Esophagus squamous epithelium (tissue), 4 donors: ENCODE results near the gene GPR21.

Experiments used
- POLR2A ChIP-seq, 4 donors: fragments of 450-650 bp; IDR thresholded peaks; one replicate each; pipeline ENCODE4 v1.6.1; 2017; ENCODE audit warnings: antibody characterized with exemption in 4 of 4, mild to moderate bottlenecking in 4 of 4, moderate library complexity in 3 of 4
- TF ChIP-seq, protein P1 (sequence below), 6 experiments: fragments of 450-650 bp in 4 of 6; fragments of 200-600 bp in 2 of 6; sonication (generic) in 2 of 6; IDR thresholded peaks; one replicate each; pipeline ENCODE4 v1.5.1; 2016 to 2019; ENCODE audit warnings: antibody characterized with exemption in 6 of 6, mild to moderate bottlenecking in 4 of 6, moderate library complexity in 4 of 6

DNA sequence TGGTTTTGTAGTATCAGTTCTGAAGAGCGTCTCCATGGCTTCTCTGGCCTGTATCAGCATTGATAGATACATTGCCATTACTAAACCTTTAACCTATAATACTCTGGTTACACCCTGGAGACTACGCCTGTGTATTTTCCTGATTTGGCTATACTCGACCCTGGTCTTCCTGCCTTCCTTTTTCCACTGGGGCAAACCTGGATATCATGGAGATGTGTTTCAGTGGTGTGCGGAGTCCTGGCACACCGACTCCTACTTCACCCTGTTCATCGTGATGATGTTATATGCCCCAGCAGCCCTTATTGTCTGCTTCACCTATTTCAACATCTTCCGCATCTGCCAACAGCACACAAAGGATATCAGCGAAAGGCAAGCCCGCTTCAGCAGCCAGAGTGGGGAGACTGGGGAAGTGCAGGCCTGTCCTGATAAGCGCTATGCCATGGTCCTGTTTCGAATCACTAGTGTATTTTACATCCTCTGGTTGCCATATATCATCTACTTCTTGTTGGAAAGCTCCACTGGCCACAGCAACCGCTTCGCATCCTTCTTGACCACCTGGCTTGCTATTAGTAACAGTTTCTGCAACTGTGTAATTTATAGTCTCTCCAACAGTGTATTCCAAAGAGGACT lies 1.5 kb downstream of the GPR21 start:
- TF ChIP-seq, protein P1, sequence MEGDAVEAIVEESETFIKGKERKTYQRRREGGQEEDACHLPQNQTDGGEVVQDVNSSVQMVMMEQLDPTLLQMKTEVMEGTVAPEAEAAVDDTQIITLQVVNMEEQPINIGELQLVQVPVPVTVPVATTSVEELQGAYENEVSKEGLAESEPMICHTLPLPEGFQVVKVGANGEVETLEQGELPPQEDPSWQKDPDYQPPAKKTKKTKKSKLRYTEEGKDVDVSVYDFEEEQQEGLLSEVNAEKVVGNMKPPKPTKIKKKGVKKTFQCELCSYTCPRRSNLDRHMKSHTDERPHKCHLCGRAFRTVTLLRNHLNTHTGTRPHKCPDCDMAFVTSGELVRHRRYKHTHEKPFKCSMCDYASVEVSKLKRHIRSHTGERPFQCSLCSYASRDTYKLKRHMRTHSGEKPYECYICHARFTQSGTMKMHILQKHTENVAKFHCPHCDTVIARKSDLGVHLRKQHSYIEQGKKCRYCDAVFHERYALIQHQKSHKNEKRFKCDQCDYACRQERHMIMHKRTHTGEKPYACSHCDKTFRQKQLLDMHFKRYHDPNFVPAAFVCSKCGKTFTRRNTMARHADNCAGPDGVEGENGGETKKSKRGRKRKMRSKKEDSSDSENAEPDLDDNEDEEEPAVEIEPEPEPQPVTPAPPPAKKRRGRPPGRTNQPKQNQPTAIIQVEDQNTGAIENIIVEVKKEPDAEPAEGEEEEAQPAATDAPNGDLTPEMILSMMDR (IDR thresholded peaks at IDR 0.05) = no peak
- TF ChIP-seq POLR2A (IDR thresholded peaks at IDR 0.05) = no peak
